DOHH2 (cell line): ENCODE results near the gene ZNF770.

ENCODE experiments used
- H3F3A ChIP-seq: fragments of 200-600 bp; sonication (generic), shearing (Covaris generic); 2 replicates; pipeline ENCODE4 v1.6.0; 2016; ENCODE audit warnings: antibody characterized with exemption, mild to moderate bottlenecking; ENCODE audit not compliant: control insufficient read depth, insufficient read depth
- H3K27ac ChIP-seq: fragments of 200-600 bp; sonication (generic); 2 replicates; pipeline ENCODE4 v1.5.1; 2014; ENCODE audit warnings: low read depth, mild to moderate bottlenecking, low read length, moderate library complexity
- H3K27me3 ChIP-seq: fragments of 200-600 bp; sonication (generic); 2 replicates; pipeline ENCODE4 v1.6.1; 2014; ENCODE audit warnings: mild to moderate bottlenecking, low read length, mixed read lengths; ENCODE audit not compliant: control insufficient read depth
- H3K36me3 ChIP-seq: fragments of 200-600 bp; sonication (generic); 2 replicates; pipeline ENCODE4 v1.6.1; 2014; ENCODE audit warnings: mild to moderate bottlenecking, low read length, moderate library complexity, mixed read lengths; ENCODE audit not compliant: control insufficient read depth
- H3K4me1 ChIP-seq: fragments of 200-600 bp; sonication (generic); 2 replicates; pipeline ENCODE4 v1.6.1; 2014; ENCODE audit warnings: mild to moderate bottlenecking, low read length, mixed read lengths; ENCODE audit not compliant: control insufficient read depth
- H3K4me2 ChIP-seq: fragments of 200-600 bp; sonication (generic); 2 replicates; pipeline ENCODE4 v1.6.0; 2014; ENCODE audit warnings: mild to moderate bottlenecking, low read length, moderate library complexity
- H3K4me3 ChIP-seq: fragments of 200-600 bp; sonication (generic); 2 replicates; pipeline ENCODE4 v1.5.1; 2014; ENCODE audit warnings: mild to moderate bottlenecking, low read length, mixed read lengths
- H3K79me2 ChIP-seq: fragments of 200-600 bp; sonication (generic); 2 replicates; pipeline ENCODE4 v1.6.1; 2014; ENCODE audit warnings: mild to moderate bottlenecking, low read length, mixed read lengths; ENCODE audit not compliant: control insufficient read depth
- H3K9me2 ChIP-seq: fragments of 200-600 bp; sonication (generic); replicated peaks from 2 replicates; pipeline ENCODE4 v1.6.1; 2014; ENCODE audit warnings: mild to moderate bottlenecking, low read length, mixed read lengths; ENCODE audit not compliant: control insufficient read depth
- H3K9me3 ChIP-seq: fragments of 200-600 bp; sonication (generic); 2 replicates; pipeline ENCODE4 v1.6.1; 2014; ENCODE audit warnings: antibody characterized with exemption, low read length, mixed read lengths; ENCODE audit not compliant: control insufficient read depth, insufficient read depth
- H4K20me1 ChIP-seq: fragments of 200-600 bp; sonication (generic); 2 replicates; pipeline ENCODE4 v1.6.0; 2014; ENCODE audit warnings: low read depth, mild to moderate bottlenecking, antibody characterized with exemption, low read length, moderate library complexity; ENCODE audit not compliant: control insufficient read depth, insufficient read depth
- EZH2phosphoT487 ChIP-seq: fragments of 200-600 bp; sonication (generic); IDR thresholded peaks from 2 replicates; pipeline ENCODE4 v1.6.1; 2017; ENCODE audit warnings: borderline replicate concordance, mild to moderate bottlenecking, antibody characterized with exemption, low read length, moderate library complexity, mixed read lengths
- TF ChIP-seq, protein P1 (sequence below): fragments of 200-600 bp; sonication (generic); IDR thresholded peaks from one replicate; pipeline ENCODE4 v1.5.1; 2014; ENCODE audit warnings: antibody characterized with exemption, mild to moderate bottlenecking, low read depth, low read length; ENCODE audit not compliant: poor library complexity, severe bottlenecking

Gene ZNF770

DNA sequence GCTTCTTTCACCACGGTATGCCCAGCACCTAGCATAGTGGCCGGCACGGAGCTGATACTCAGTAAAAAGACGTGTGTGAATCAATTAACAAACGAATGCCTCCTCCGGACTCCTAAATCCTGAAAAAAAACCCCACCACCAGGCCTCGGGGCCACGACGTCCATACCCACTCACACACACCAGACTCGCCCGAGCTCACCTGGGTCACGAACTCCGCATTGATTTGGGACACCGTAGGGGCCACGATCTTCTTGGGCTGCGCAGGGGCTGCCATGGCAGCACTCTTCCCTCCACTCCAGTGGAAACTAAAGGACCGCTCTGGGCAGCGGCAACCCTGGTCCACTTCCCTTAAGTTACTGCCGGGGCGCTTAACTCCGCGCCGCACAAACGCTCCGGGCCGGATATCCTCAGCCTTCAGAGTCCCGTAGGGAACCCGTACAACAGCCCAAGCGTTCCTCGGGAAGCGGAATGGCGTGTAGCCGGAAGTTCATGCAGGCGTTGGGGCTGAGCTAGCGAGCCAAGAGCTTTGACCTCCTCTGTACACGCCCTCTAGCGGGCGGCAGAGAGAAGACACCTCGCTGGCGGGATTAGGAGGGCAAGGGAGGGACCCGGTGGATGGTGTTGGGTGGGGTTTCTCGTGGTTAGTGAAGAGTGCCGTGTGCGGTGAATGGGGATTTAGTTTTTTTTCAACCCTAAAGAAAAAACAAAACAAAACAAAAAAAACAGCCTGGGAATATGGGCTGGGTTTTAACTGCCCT is 18.6 kb downstream of the ZNF770 start, which contains the start of gene AQR:
Gene AQR (minus strand): TSS at position 403 of the 758 bp plus-strand sequence. CDS start 129 bp downstream, at position 274.
- peak within 1 kb of the TSS; percentile 78 for H3K4me2 ChIP-seq
- H3K9me2 ChIP-seq = no peaks in the 10 kb centered on the region
- H3K4me1 ChIP-seq = peaks cover 21% of the 10 kb centered on the region
- no peaks in the 10 kb centered on the region for H3K27me3 ChIP-seq
- peaks cover 23% of the 10 kb centered on the region for H3K36me3 ChIP-seq
- H3K79me2 ChIP-seq = peaks cover 55% of the 10 kb centered on the region
- peak within 1 kb of the TSS; percentile 97 for H3K4me3 ChIP-seq
- H3K27ac ChIP-seq = peak within 1 kb of the TSS; percentile 30
- TF ChIP-seq, protein P1, sequence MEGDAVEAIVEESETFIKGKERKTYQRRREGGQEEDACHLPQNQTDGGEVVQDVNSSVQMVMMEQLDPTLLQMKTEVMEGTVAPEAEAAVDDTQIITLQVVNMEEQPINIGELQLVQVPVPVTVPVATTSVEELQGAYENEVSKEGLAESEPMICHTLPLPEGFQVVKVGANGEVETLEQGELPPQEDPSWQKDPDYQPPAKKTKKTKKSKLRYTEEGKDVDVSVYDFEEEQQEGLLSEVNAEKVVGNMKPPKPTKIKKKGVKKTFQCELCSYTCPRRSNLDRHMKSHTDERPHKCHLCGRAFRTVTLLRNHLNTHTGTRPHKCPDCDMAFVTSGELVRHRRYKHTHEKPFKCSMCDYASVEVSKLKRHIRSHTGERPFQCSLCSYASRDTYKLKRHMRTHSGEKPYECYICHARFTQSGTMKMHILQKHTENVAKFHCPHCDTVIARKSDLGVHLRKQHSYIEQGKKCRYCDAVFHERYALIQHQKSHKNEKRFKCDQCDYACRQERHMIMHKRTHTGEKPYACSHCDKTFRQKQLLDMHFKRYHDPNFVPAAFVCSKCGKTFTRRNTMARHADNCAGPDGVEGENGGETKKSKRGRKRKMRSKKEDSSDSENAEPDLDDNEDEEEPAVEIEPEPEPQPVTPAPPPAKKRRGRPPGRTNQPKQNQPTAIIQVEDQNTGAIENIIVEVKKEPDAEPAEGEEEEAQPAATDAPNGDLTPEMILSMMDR = peak; percentile 75
- no peak for TF ChIP-seq EZH2phosphoT487
- H4K20me1 ChIP-seq = no peaks in the 10 kb centered on the region
- H3F3A ChIP-seq = peaks cover 2% of the 10 kb centered on the region; the same call in 1 of the 2 replicates
- no peaks in the 10 kb centered on the region for H3K9me3 ChIP-seq

DNA sequence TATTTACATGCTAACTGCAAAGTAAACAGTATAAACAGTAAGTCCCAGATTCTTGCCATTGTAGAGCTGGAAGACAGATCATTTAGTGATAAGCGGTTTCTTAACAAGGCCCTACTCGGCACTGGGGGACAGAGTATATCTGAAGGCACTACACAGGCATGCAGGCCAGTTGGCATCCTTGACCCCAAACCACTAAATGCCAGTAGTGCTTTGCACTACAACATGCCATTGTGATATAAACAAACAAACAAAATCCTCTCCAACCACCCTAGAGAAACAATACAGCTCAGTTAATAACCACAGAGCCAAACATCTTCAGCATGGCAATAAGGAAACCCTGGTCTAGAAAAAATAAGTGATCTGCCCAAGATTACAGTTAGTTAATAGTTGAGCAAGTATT is 23.8 kb downstream of the ZNF770 start:
- TF ChIP-seq EZH2phosphoT487 = no peak
- TF ChIP-seq, protein P1 = no peak
- no peak overlapping the region for H3K4me2 ChIP-seq
- H3K79me2 ChIP-seq = peaks cover 66% of the 10 kb centered on the region
- no peaks in the 10 kb centered on the region for H3F3A ChIP-seq
- peaks cover 21% of the 10 kb centered on the region for H3K4me1 ChIP-seq
- no peaks in the 10 kb centered on the region for H3K9me3 ChIP-seq
- peaks cover 54% of the 10 kb centered on the region for H3K36me3 ChIP-seq
- no peak overlapping the region for H3K4me3 ChIP-seq
- H3K27ac ChIP-seq = no peak overlapping the region
- H3K27me3 ChIP-seq = no peaks in the 10 kb centered on the region
- no peaks in the 10 kb centered on the region for H3K9me2 ChIP-seq
- H4K20me1 ChIP-seq = no peaks in the 10 kb centered on the region

DNA sequence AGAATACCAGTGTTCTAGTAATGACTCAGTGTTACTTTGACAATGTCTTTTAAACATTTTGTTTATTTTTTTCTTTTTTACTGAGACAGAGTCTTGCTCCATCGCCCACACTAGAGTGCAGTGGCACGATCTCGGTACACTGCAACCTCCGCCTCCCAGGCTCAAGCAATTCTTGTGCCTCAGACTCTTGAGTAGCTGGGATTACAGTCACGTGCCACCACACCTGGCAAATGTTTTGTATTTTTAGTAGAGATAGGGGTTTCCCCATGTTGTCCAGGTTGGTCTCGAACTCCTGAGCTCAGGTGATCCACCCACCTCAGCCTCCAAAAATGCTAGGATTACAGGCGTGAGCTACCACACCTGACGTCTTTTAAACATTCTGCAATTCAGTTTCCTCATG is 34.2 kb downstream of the ZNF770 start:
- H4K20me1 ChIP-seq = no peaks in the 10 kb centered on the region
- no peak for TF ChIP-seq EZH2phosphoT487
- TF ChIP-seq, protein P1 = no peak

More for the DNA sequence above, 34.2 kb downstream of the ZNF770 start:
- peaks cover 16% of the 10 kb centered on the region for H3K79me2 ChIP-seq
- H3K27ac ChIP-seq = no peak overlapping the region
- no peak overlapping the region for H3K4me3 ChIP-seq
- H3K36me3 ChIP-seq = peaks cover 36% of the 10 kb centered on the region
- H3F3A ChIP-seq = peaks cover 3% of the 10 kb centered on the region; the same call in 1 of the 2 replicates
- H3K4me2 ChIP-seq = no peak overlapping the region
- no peaks in the 10 kb centered on the region for H3K9me2 ChIP-seq
- no peaks in the 10 kb centered on the region for H3K9me3 ChIP-seq
- H3K4me1 ChIP-seq = no peaks in the 10 kb centered on the region
- H3K27me3 ChIP-seq = no peaks in the 10 kb centered on the region
